GM12873 (cell line): ENCODE data around the gene CDC25B.

Experiments
- CTCF ChIP-seq: IDR thresholded peaks from 2 replicates; pipeline ENCODE4 v1.5.1; 2012; ENCODE audit warnings: low read depth, mild to moderate bottlenecking, moderate library complexity, low read length, control low read depth; ENCODE audit not compliant: insufficient read depth; ENCODE audit errors: missing control alignments

Gene CDC25B

DNA sequence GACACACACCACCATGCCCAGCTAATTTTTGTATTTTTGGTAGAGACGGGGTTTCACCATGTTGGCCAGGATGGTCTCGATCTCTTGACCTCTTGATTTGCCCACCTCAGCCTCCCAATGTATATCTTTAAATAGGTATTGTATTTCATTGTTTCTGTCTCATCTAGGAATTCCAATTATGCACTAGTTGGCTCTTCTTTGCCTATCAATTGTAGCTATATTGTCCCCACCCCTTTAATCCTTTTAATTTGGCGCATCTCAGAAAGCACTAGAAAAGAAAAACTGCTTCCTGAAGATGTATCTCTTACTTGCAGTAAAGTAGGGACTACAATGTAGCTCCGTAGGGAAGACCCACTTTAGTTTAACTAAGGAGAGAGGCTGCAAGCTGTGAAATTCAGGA, 40.0 kb downstream of the CDC25B start:
- no peak for TF ChIP-seq CTCF

- TF ChIP-seq CTCF: no peak
Observed at GRCh38 chr20:3839328-3839727, 43.2 kb downstream of the CDC25B start.

DNA sequence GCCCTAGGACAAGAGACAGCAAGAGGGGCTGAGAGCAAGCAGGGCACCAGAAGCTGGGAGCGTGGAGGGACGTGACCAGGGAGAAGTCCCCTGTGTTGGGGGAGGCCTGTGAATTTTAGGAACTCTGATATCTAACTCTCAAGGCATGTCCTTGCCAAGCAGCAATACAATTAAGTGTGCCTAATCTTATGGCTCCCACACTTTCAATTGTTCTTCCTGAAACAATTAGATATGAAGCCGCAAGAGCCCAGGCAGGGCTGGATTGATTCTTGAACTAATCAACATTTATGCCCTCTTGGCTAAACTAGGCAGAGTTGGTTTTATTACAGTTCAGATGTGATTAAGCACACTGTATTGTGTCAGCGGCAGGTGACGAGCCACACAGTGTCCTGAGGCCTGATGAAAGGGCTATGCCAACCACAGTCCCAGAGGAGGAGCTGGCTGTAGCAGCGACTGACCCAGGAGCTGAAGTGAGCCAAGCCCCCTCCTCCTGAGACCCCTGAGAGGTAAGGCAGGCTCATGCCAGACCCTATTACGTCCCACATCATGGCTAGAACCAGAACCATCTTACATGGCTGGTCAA, 46.3 kb downstream of the CDC25B start:
- TF ChIP-seq CTCF: no peak

DNA sequence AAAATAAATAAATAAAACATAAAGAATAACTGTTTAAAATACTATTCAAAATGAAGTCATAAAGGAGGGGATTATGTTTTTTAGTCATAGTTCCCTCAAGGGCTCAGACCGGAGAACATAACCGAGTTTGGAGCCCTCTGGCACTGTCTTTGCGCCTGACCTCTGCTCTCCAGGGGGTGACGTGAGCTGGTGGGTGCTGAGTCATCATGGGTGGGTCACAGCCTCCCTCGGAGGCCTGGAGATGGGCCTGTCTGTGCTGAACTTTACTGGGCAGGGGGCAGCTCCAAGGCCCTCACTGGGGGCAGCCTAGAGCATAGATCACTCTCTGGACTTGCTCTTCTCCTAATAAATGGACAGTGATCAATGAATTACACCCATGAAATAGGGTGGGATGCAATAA, 47.4 kb downstream of the CDC25B start:
- TF ChIP-seq CTCF: no peak

DNA sequence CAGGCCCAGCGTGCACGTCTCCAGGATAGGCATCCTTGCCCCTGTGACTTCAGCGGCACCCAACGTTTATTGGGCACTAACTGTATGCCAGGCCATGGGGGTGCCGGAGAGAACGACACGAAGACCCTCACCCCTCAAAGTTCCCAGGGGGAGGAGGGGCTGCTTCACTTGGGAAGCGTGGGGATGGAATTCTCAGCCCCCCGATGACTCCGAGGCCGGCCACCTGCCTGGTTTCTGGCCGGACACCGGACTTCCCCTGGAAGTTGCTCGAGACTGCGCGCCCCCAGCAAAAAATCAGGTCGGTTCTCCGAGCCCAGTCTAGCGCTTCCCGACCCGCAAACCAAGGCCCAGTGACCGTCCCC, 50.2 kb downstream of the CDC25B start:
- no peak for TF ChIP-seq CTCF

GRCh38 chr20:3846740-3847428, 50.8 kb downstream of the CDC25B start, which contains the start of gene MAVS:
TSS of gene MAVS (plus strand) at chr20:3846834. CDS start at chr20:3854625, 7,791 bp downstream.
- no peak for TF ChIP-seq CTCF

- TF ChIP-seq CTCF: no peak
Observed at GRCh38 chr20:3847429-3847940, 51.4 kb downstream of the CDC25B start.
